Endothelial cell of umbilical vein (primary cell): ENCODE results near the gene SPOCD1. TPM values are rescaled to one million over a fixed set of nuclear protein-coding genes. Genes with fewer than 3 reads are reported as not detected.

Experiments used
- BruUV-seq: library from RNA; stranded (reverse); fragments of 400-500 nt; replicated peaks from 2 replicates; lab custom pipeline; 2021; lab: Mats Ljungman, UMichigan
- CTCF ChIA-PET: fragments of 300-600, 350-600 bp; sonication (Branson Sonifier 250); formaldehyde crosslinking; loops from one replicate; lab custom pipeline; 2021; ENCODE audit warnings: antibody characterized with exemption, inconsistent platforms; lab: Charles Lee
- POLR2A ChIA-PET: fragments of 300-600, 350-600 bp; sonication (Branson Sonifier 250); formaldehyde crosslinking; loops from one replicate; lab custom pipeline; 2021; ENCODE audit warnings: antibody characterized with exemption, inconsistent platforms; lab: Charles Lee
- DNase-seq: peaks from one replicate; pipeline ENCODE4 v3.0.0-alpha.2; 2011; ENCODE audit warnings: low read depth, low spot score
- FAIRE-seq: peaks from 2 replicates; lab custom pipeline; 2011; peaks lifted over from hg19 to GRCh38; lab: Jason Lieb, UNC
- H2AFZ ChIP-seq: 2 replicates; pipeline ENCODE4 v1.6.0; 2012; ENCODE audit warnings: low read depth, low read length, control low read depth, inconsistent platforms
- H3K27ac ChIP-seq: 2 replicates; pipeline ENCODE4 v1.5.1; 2011; ENCODE audit warnings: low read depth, mild to moderate bottlenecking, control low read depth, low read length, moderate library complexity; ENCODE audit not compliant: insufficient read depth
- H3K27me3 ChIP-seq, 2 experiments: 2 replicates each; pipeline versions ENCODE4 v1.6.0 to v1.6.1; 2011; ENCODE audit warnings: low read length in 2 of 2, mixed read lengths in 1 of 2; ENCODE audit not compliant: control insufficient read depth in 2 of 2, insufficient read depth in 2 of 2
- H3K36me3 ChIP-seq, 2 experiments: 2 replicates in 1 of 2; 3 replicates in 1 of 2; pipeline ENCODE4 v1.5.1; 2011; ENCODE audit warnings: low read length in 2 of 2, mild to moderate bottlenecking in 1 of 2, moderate library complexity in 1 of 2; ENCODE audit not compliant: control insufficient read depth in 2 of 2, insufficient read depth in 2 of 2; ENCODE audit errors: extremely low read depth in 1 of 2
- H3K4me1 ChIP-seq: 3 replicates; pipeline ENCODE4 v1.5.1; 2011; ENCODE audit warnings: mild to moderate bottlenecking, low read length; ENCODE audit not compliant: control insufficient read depth, insufficient read depth; ENCODE audit errors: extremely low read depth
- H3K4me2 ChIP-seq: 2 replicates; pipeline ENCODE4 v1.6.1; 2011; ENCODE audit warnings: low read length, control low read depth, mixed read lengths; ENCODE audit not compliant: insufficient read depth
- H3K4me3 ChIP-seq, 3 experiments: fragments of 200-600 bp in 1 of 3; sonication (generic), shearing (Covaris generic) in 1 of 3; replicated peaks in 1 of 3; 2 replicates each; pipeline ENCODE4 v1.5.1; 2011 to 2016; ENCODE audit warnings: control low read depth in 3 of 3, low read length in 3 of 3, mild to moderate bottlenecking in 2 of 3, inconsistent platforms in 1 of 3, low read depth in 1 of 3, moderate library complexity in 1 of 3; ENCODE audit not compliant: insufficient read depth in 1 of 3
- H3K79me2 ChIP-seq: 2 replicates; pipeline ENCODE4 v1.6.0; 2012; ENCODE audit warnings: low read length, inconsistent platforms; ENCODE audit not compliant: control insufficient read depth, insufficient read depth
- H3K9ac ChIP-seq: replicated peaks from 2 replicates; pipeline ENCODE3; 2011; ENCODE audit warnings: low read length, control low read depth; ENCODE audit not compliant: insufficient read depth; ENCODE audit errors: extremely low read depth
- H3K9me1 ChIP-seq: replicated peaks from 3 replicates; pipeline ENCODE4 v1.6.0; 2011; ENCODE audit warnings: mild to moderate bottlenecking, low read length; ENCODE audit not compliant: control insufficient read depth, insufficient read depth; ENCODE audit errors: extremely low read depth
- H3K9me3 ChIP-seq: replicated peaks from 2 replicates; pipeline ENCODE4 v1.5.1; 2012; ENCODE audit warnings: low read length, inconsistent platforms; ENCODE audit not compliant: control insufficient read depth, insufficient read depth
- H4K20me1 ChIP-seq: replicated peaks from 2 replicates; pipeline ENCODE3; 2011; ENCODE audit warnings: mild to moderate bottlenecking, low read length; ENCODE audit not compliant: control insufficient read depth, insufficient read depth; ENCODE audit errors: extremely low read depth
- CTCF ChIP-seq, 2 donors: IDR thresholded peaks; 1 replicate in 1 of 2; 2 replicates in 1 of 2; pipeline ENCODE4 v1.5.1; 2011; ENCODE audit warnings: low read length in 2 of 2, mild to moderate bottlenecking in 2 of 2, moderate library complexity in 2 of 2, control low read depth in 1 of 2, inconsistent platforms in 1 of 2, low read depth in 1 of 2; ENCODE audit not compliant: insufficient read depth in 1 of 2; ENCODE audit errors: extremely low read depth in 1 of 2
- EZH2 ChIP-seq: IDR thresholded peaks from 2 replicates; pipeline ENCODE4 v1.6.1; 2012; ENCODE audit warnings: borderline replicate concordance, low read depth, mild to moderate bottlenecking, moderate library complexity, low read length, inconsistent platforms; ENCODE audit not compliant: severe bottlenecking
- FOS ChIP-seq: IDR thresholded peaks from 2 replicates; pipeline ENCODE4 v1.6.1; 2011; ENCODE audit warnings: mild to moderate bottlenecking, low read length, moderate library complexity, borderline replicate concordance; ENCODE audit not compliant: insufficient read depth
- GATA2 ChIP-seq: IDR thresholded peaks from 2 replicates; pipeline ENCODE4 v1.7.0; 2011; ENCODE audit warnings: low read depth, mild to moderate bottlenecking, moderate library complexity, mixed read lengths, low read length; ENCODE audit not compliant: insufficient read length, insufficient read depth
- JUN ChIP-seq: IDR thresholded peaks from 2 replicates; pipeline ENCODE4 v1.6.1; 2011; ENCODE audit warnings: borderline replicate concordance, low read depth; ENCODE audit not compliant: insufficient read length, insufficient read depth
- MAX ChIP-seq: IDR thresholded peaks from 2 replicates; pipeline ENCODE4 v1.6.1; 2011; ENCODE audit not compliant: insufficient read depth, insufficient read length
- MYC ChIP-seq: IDR thresholded peaks from one replicate; pipeline ENCODE4 v1.6.1; 2011; ENCODE audit warnings: mild to moderate bottlenecking, low read depth, low read length
- POLR2A ChIP-seq: IDR thresholded peaks from 2 replicates; pipeline ENCODE4 v1.6.1; 2012; ENCODE audit warnings: low read depth, mild to moderate bottlenecking, control low read depth, low read length
- POLR2AphosphoS5 ChIP-seq: IDR thresholded peaks from 2 replicates; pipeline ENCODE4 v1.6.1; 2012; ENCODE audit warnings: low read depth, mild to moderate bottlenecking, control low read depth, low read length, moderate library complexity; ENCODE audit not compliant: insufficient read depth
- dilution Hi-C: fragments of 300-500 bp; cut with MboI; formaldehyde crosslinking; loops from one replicate; pipeline ENCODE4 v1.15.0; 2019; ENCODE audit warnings: low sequenced_read_pairs; ENCODE audit not compliant: extremely low pct_ligation_motif_present
- intact Hi-C: fragments of 100-400 bp; cut with micrococcal nuclease; formaldehyde crosslinking; loops from one replicate; pipeline ENCODE4 v1.10.0; 2022
- polyA plus RNA-seq, 4 experiments: library from polyadenylated mRNA; depleted of rRNA in 3 of 4; stranded (reverse) in 3 of 4; unstranded in 1 of 4; fragments of >200 nt; gene quantifications; 2 replicates each; pipeline versions ENCODE4 v1.2.1 to v1.2.3, GENCODE V29; 2011 to 2012; ENCODE audit warnings: missing spikeins in 1 of 4
- total RNA-seq: library from RNA; stranded (reverse); gene quantifications from 2 replicates; pipeline ENCODE4 v1.2.3, GENCODE V29; 2021

Gene SPOCD1
- total and polyA plus RNA-seq, 2 donors (not counting 3 experiments of a cell fraction or from before 2014, with no cell fraction given): 0.27 to 33.0 TPM

GRCh38 chr1:31755850-31756492 lies 59.9 kb downstream of the SPOCD1 start:
- no peak overlapping the region for H3K9ac ChIP-seq
- FAIRE-seq: no peak

More at GRCh38 chr1:31755850-31756492, 59.9 kb downstream of the SPOCD1 start:
- DNase-seq: no peak
- BruUV-seq: no TSS peak
- POLR2A ChIA-PET: no interaction called here
- Histone ChIP-seq H3K27ac (no peak overlapping the region), H3K4me1 (peaks cover 4% of the 10 kb centered on the region), H3K27me3 (no peaks in the 10 kb centered on the region), H2AFZ (no peak overlapping the region), H3K9me3 (no peaks in the 10 kb centered on the region), H3K9me1 (no peaks in the 10 kb centered on the region), H3K4me2 (no peak overlapping the region), H3K4me3 (no peak overlapping the region), H3K36me3 (no peaks in the 10 kb centered on the region), H4K20me1 (no peaks in the 10 kb centered on the region), H3K79me2 (no peaks in the 10 kb centered on the region)
- CTCF ChIA-PET: interaction anchor here (1.0 to 1.5 kb wide), 4 partner anchors 10 to 40 kb away, joined by 3 to 11 read pairs (median 4); no protein-coding TSS in a partner anchor
- TF ChIP-seq FOS (no peak), GATA2 (no peak), MAX (no peak), EZH2 (no peak), POLR2A (no peak), JUN (no peak), MYC (no peak), CTCF (IDR thresholded peaks at IDR 0.05; ENCODE audit: extremely low read depth in 1 of 2, insufficient read depth in 1 of 2, low read depth in 1 of 2, low read length in 2 of 2) (no peak), POLR2AphosphoS5 (no peak)
- dilution Hi-C loops: no loop called here
- intact Hi-C loops: no loop called here
